ENCODE results near the gene ACTL7B. TPM values are rescaled to one million over a fixed set of nuclear protein-coding genes. Genes with fewer than 3 reads are reported as not detected.

Gene ACTL7B
- total RNA-seq, 1 donor from 2014 or later: not detected

GRCh38 chr9:108834959-108835665 is 20.7 kb downstream of the ACTL7B start:
- H3K27me3 ChIP-seq: no peaks in the 10 kb centered on the region
- no peak overlapping the region for H3K4me3 ChIP-seq
- intact Hi-C loops (cut with DNase I): no loop called here
- TF ChIP-seq POLR2AphosphoS5 (IDR thresholded peaks at IDR 0.05; ENCODE audit: insufficient read depth in 1 of 2, low read depth in 1 of 2) (no peak), POLR2A (IDR thresholded peaks at IDR 0.05) (no peak)
- no peak overlapping the region for H3K27ac ChIP-seq
- H3K9me3 ChIP-seq: no peaks in the 10 kb centered on the region
- H3K36me3 ChIP-seq: no peaks in the 10 kb centered on the region
- no peak for DNase-seq (ENCODE audit: extremely low spot score in 2 of 2)
- H3K4me1 ChIP-seq: peaks cover 5% of the 10 kb centered on the region

GRCh38 chr9:108832179-108832500 is 23.6 kb downstream of the ACTL7B start:
- H3K27me3 ChIP-seq: no peaks in the 10 kb centered on the region
- DNase-seq (ENCODE audit: extremely low spot score in 2 of 2): no peak
- H3K27ac ChIP-seq: no peak overlapping the region
- TF ChIP-seq POLR2A (IDR thresholded peaks at IDR 0.05) (no peak), POLR2AphosphoS5 (IDR thresholded peaks at IDR 0.05; ENCODE audit: insufficient read depth in 1 of 2, low read depth in 1 of 2) (no peak)
- TF ChIP-seq, protein P1, sequence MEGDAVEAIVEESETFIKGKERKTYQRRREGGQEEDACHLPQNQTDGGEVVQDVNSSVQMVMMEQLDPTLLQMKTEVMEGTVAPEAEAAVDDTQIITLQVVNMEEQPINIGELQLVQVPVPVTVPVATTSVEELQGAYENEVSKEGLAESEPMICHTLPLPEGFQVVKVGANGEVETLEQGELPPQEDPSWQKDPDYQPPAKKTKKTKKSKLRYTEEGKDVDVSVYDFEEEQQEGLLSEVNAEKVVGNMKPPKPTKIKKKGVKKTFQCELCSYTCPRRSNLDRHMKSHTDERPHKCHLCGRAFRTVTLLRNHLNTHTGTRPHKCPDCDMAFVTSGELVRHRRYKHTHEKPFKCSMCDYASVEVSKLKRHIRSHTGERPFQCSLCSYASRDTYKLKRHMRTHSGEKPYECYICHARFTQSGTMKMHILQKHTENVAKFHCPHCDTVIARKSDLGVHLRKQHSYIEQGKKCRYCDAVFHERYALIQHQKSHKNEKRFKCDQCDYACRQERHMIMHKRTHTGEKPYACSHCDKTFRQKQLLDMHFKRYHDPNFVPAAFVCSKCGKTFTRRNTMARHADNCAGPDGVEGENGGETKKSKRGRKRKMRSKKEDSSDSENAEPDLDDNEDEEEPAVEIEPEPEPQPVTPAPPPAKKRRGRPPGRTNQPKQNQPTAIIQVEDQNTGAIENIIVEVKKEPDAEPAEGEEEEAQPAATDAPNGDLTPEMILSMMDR (IDR thresholded peaks at IDR 0.05): no peak
- H3K4me1 ChIP-seq: peaks cover 5% of the 10 kb centered on the region
- H3K4me3 ChIP-seq: no peak overlapping the region
- H3K36me3 ChIP-seq: no peaks in the 10 kb centered on the region
- no peaks in the 10 kb centered on the region for H3K9me3 ChIP-seq
- intact Hi-C loops (cut with DNase I): no loop called here

DNA sequence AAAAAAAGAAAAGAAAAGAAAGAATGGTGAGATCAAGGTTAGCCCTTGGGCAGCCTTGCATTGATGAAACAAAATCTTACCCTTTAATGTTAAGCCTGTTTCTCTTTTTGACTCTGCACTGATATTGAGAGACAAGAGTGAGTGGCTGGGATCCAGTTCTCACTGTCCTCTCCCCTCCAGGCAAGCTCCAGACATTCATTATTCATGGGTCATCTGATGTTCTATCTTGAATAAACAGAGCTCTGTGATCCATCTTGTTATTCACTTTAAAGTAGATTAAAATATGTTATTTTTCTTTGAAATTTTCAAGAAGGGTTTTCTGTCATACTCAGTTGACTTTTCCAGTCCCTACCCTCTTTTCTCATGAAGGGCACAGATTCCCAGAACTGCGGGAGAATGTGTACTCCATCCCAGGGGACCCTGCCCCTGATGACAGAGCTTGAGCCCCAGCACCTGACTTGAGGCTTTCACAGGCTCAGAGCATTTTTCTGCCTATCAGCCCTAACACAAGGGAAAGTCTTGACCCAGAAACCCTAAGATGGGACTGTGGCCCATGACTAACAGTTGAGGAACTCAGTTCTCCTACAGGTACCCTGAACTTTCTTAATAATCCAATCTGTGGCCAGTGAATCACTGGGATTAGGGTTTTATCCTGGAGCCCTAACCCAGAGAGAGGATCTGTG is 24.1 kb downstream of the ACTL7B start:
- no peaks in the 10 kb centered on the region for H3K9me3 ChIP-seq
- H3K4me1 ChIP-seq: peaks cover 5% of the 10 kb centered on the region
- no peak for DNase-seq (ENCODE audit: extremely low spot score in 2 of 2)
- no peak for TF ChIP-seq POLR2A (IDR thresholded peaks at IDR 0.05)
- no peak for TF ChIP-seq POLR2AphosphoS5 (IDR thresholded peaks at IDR 0.05; ENCODE audit: insufficient read depth in 1 of 2, low read depth in 1 of 2)
- TF ChIP-seq, protein P1 (IDR thresholded peaks at IDR 0.05): no peak
- no peaks in the 10 kb centered on the region for H3K27me3 ChIP-seq
- intact Hi-C loops (cut with DNase I): no loop called here
- H3K36me3 ChIP-seq: no peaks in the 10 kb centered on the region
- H3K4me3 ChIP-seq: no peak overlapping the region
- H3K27ac ChIP-seq: no peak overlapping the region

- H3K36me3 ChIP-seq: no peaks in the 10 kb centered on the region
- H3K4me1 ChIP-seq: peaks cover 5% of the 10 kb centered on the region
- no peak overlapping the region for H3K4me3 ChIP-seq
- no peaks in the 10 kb centered on the region for H3K9me3 ChIP-seq
- TF ChIP-seq POLR2A (IDR thresholded peaks at IDR 0.05) (no peak), POLR2AphosphoS5 (IDR thresholded peaks at IDR 0.05; ENCODE audit: insufficient read depth in 1 of 2, low read depth in 1 of 2) (no peak)
- TF ChIP-seq, protein P1 (IDR thresholded peaks at IDR 0.05): no peak
- no peak for DNase-seq (ENCODE audit: extremely low spot score in 2 of 2)
- intact Hi-C loops (cut with DNase I): no loop called here
- no peak overlapping the region for H3K27ac ChIP-seq
- H3K27me3 ChIP-seq: no peaks in the 10 kb centered on the region
Measured at GRCh38 chr9:108830272-108830671, 25.5 kb downstream of the ACTL7B start.

DNA sequence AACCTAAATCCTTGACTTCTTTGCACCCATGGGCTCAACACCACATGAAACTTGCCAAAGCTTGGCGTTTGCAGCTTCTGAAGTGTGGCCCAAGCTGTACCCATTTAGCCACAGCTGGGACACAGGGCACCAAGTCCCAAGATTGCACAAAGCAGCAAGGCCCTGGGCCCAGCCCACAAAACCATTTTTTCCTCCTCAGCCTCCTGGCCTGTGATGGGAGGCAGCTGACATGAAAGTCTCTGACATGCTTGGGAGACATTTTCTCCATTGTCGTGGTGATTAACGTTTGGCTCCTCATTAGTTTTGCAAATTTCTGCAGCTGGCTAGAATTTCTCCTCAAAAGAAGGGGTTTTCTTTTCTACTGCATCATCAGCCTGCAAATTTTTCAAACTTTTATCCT is 32.0 kb downstream of the ACTL7B start:
- H3K36me3 ChIP-seq: no peaks in the 10 kb centered on the region
- TF ChIP-seq POLR2A (IDR thresholded peaks at IDR 0.05): no peak
- TF ChIP-seq, protein P1 (IDR thresholded peaks at IDR 0.05): no peak
- no peak for TF ChIP-seq POLR2AphosphoS5 (IDR thresholded peaks at IDR 0.05; ENCODE audit: insufficient read depth in 1 of 2, low read depth in 1 of 2)
- no peak for DNase-seq (ENCODE audit: extremely low spot score in 2 of 2)
- no peaks in the 10 kb centered on the region for H3K4me1 ChIP-seq
- intact Hi-C loops (cut with DNase I): loop anchor here (5.0 kb wide), 1 partner anchor 477 kb away; no protein-coding TSS in a partner anchor
- H3K9me3 ChIP-seq: no peaks in the 10 kb centered on the region
- no peak overlapping the region for H3K4me3 ChIP-seq
- no peak overlapping the region for H3K27ac ChIP-seq
- no peaks in the 10 kb centered on the region for H3K27me3 ChIP-seq
